PC-9 (cell line): ENCODE data around the gene RALBP1. TPM values are rescaled to one million over a fixed set of nuclear protein-coding genes. Genes with fewer than 3 reads are reported as not detected.

Source experiments
- BruUV-seq: library from RNA; stranded (reverse); fragments of 400-500 nt; replicated peaks from 2 replicates; lab custom pipeline; 2021; lab: Mats Ljungman, UMichigan
- CTCF ChIA-PET: fragments of 300-600 bp; sonication (Branson Sonifier 250); formaldehyde crosslinking; loops from one replicate; lab custom pipeline; 2022; ENCODE audit warnings: antibody characterized with exemption; lab: Charles Lee
- POLR2A ChIA-PET: fragments of 300-600 bp; sonication (Branson Sonifier 250); formaldehyde crosslinking; loops from one replicate; lab custom pipeline; 2022; ENCODE audit warnings: antibody characterized with exemption; ENCODE audit not compliant: unreplicated experiment; lab: Charles Lee
- DNase-seq, 2 experiments: peaks; one replicate each; pipeline versions ENCODE4 v3.0.0 to v3.0.0-alpha.2; 2015 to 2022; ENCODE audit warnings: mixed read lengths in 1 of 2
- H2AFZ ChIP-seq: fragments of 200-600 bp; sonication (generic); 2 replicates; pipeline ENCODE4 v1.8.1; 2017; ENCODE audit warnings: antibody characterized with exemption
- H3F3A ChIP-seq: fragments of 200-600 bp; sonication (generic); 2 replicates; pipeline ENCODE4 v1.8.1; 2017; ENCODE audit warnings: antibody characterized with exemption, mild to moderate bottlenecking, low read depth; ENCODE audit not compliant: insufficient read depth
- H3K27ac ChIP-seq: fragments of 200-600 bp; sonication (generic); 2 replicates; pipeline ENCODE4 v1.6.1; 2016; ENCODE audit warnings: mixed run types
- H3K27me3 ChIP-seq: fragments of 200-600 bp; sonication (generic); 2 replicates; pipeline ENCODE4 v1.6.1; 2016; ENCODE audit warnings: low read depth, mixed run types; ENCODE audit not compliant: insufficient read depth
- H3K36me3 ChIP-seq: fragments of 200-600 bp; sonication (generic); 2 replicates; pipeline ENCODE4 v1.6.1; 2016; ENCODE audit warnings: low read depth, mixed run types
- H3K4me1 ChIP-seq: fragments of 200-600 bp; sonication (generic); replicated peaks from 2 replicates; pipeline ENCODE4 v1.6.1; 2016; ENCODE audit warnings: mixed run types; ENCODE audit not compliant: insufficient read depth
- H3K4me2 ChIP-seq: fragments of 200-600 bp; sonication (generic); 2 replicates; pipeline ENCODE4 v1.6.1; 2017; ENCODE audit warnings: mixed run types
- H3K4me3 ChIP-seq: fragments of 200-600 bp; sonication (generic); 2 replicates; pipeline ENCODE4 v1.6.1; 2016; ENCODE audit warnings: mixed run types
- H3K79me2 ChIP-seq: fragments of 200-600 bp; sonication (generic); 2 replicates; pipeline ENCODE4 v1.6.1; 2017; ENCODE audit warnings: low read depth, mixed run types
- H3K9me2 ChIP-seq: fragments of 200-600 bp; sonication (generic); 2 replicates; pipeline ENCODE4 v1.8.1; 2017; ENCODE audit warnings: mild to moderate bottlenecking; ENCODE audit not compliant: insufficient read depth
- H3K9me3 ChIP-seq: fragments of 200-600 bp; sonication (generic); 2 replicates; pipeline ENCODE4 v1.8.1; 2016; ENCODE audit warnings: low read depth; ENCODE audit not compliant: insufficient read depth
- H4K20me1 ChIP-seq: fragments of 200-600 bp; sonication (generic); 2 replicates; pipeline ENCODE4 v1.8.1; 2017; ENCODE audit not compliant: insufficient read depth
- EZH2 ChIP-seq: fragments of 200-600 bp; sonication (generic); IDR thresholded peaks from 2 replicates; pipeline ENCODE4 v1.8.0; 2017; ENCODE audit warnings: antibody characterized with exemption, low read depth
- intact Hi-C: fragments of 100-400 bp; cut with micrococcal nuclease; formaldehyde crosslinking; loops from one replicate; pipeline ENCODE4 v1.10.0; 2022; ENCODE audit not compliant: unreplicated experiment
- total RNA-seq: library from RNA; stranded (reverse); gene quantifications from 2 replicates; pipeline ENCODE4 v1.2.3, GENCODE V29; 2021
- TF ChIP-seq, protein P1 (sequence below): fragments of 200-600 bp; sonication (generic); conservative IDR thresholded peaks from 2 replicates; pipeline ENCODE4 v1.6.1; 2017; ENCODE audit warnings: mixed run types, antibody characterized with exemption, mild to moderate bottlenecking, moderate library complexity

RALBP1 gene
- total RNA-seq, 1 experiment from 2014 or later = 95.0 TPM

DNA sequence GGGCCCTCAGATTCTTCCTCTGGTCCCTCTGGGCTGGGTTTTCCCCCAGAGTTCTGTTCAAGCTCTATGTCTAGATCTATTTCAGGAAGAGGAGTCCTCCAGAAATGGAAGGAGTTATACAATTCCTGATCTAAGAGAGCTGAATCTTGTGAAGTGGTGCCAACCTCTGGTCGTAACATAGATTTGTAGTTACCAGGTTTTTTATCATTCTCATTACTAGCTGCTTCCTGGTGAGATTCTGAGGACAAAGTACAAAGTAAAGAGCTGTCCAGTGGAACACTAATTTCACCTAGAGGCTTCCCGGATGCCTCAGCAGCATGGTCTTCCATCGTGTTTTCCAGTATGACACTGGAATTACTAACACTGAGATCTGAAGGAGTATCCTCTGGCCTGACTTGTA lies 94.9 kb downstream of the RALBP1 start:
- Histone ChIP-seq H3K4me2 (no peak overlapping the region), H3K9me3 (no peaks in the 10 kb centered on the region), H3K27me3 (no peaks in the 10 kb centered on the region), H3K79me2 (peaks cover 23% of the 10 kb centered on the region), H3K9me2 (no peaks in the 10 kb centered on the region), H3K4me3 (no peak overlapping the region), H3K36me3 (peaks cover 68% of the 10 kb centered on the region), H4K20me1 (peaks cover 13% of the 10 kb centered on the region; the same call in 1 of the 2 replicates), H3K4me1 (no peaks in the 10 kb centered on the region), H3F3A (peaks cover 41% of the 10 kb centered on the region; the same call in 1 of the 2 replicates), H2AFZ (no peak overlapping the region), H3K27ac (no peak overlapping the region)
- ChIA-PET POLR2A (no interaction called here), CTCF (no interaction called here)
- TF ChIP-seq, protein P1, sequence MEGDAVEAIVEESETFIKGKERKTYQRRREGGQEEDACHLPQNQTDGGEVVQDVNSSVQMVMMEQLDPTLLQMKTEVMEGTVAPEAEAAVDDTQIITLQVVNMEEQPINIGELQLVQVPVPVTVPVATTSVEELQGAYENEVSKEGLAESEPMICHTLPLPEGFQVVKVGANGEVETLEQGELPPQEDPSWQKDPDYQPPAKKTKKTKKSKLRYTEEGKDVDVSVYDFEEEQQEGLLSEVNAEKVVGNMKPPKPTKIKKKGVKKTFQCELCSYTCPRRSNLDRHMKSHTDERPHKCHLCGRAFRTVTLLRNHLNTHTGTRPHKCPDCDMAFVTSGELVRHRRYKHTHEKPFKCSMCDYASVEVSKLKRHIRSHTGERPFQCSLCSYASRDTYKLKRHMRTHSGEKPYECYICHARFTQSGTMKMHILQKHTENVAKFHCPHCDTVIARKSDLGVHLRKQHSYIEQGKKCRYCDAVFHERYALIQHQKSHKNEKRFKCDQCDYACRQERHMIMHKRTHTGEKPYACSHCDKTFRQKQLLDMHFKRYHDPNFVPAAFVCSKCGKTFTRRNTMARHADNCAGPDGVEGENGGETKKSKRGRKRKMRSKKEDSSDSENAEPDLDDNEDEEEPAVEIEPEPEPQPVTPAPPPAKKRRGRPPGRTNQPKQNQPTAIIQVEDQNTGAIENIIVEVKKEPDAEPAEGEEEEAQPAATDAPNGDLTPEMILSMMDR = no peak
- TF ChIP-seq EZH2 = no peak
- no peak for DNase-seq
- BruUV-seq = no TSS peak
- intact Hi-C loops = loop anchor here (10.0 kb wide), 1 partner anchor 955 kb away; the partner anchor contains the start of gene NAPG

GRCh38 chr18:9571546-9571945 lies 96.2 kb downstream of the RALBP1 start:
- Histone ChIP-seq H3K27me3 (no peaks in the 10 kb centered on the region), H4K20me1 (peaks cover 11% of the 10 kb centered on the region; the same call in 1 of the 2 replicates), H3K9me3 (no peaks in the 10 kb centered on the region), H2AFZ (no peak overlapping the region), H3K4me3 (no peak overlapping the region), H3K9me2 (no peaks in the 10 kb centered on the region), H3K79me2 (peaks cover 22% of the 10 kb centered on the region), H3K4me1 (peaks cover 6% of the 10 kb centered on the region), H3K27ac (no peak overlapping the region), H3K4me2 (no peak overlapping the region), H3K36me3 (peaks cover 68% of the 10 kb centered on the region), H3F3A (peaks cover 41% of the 10 kb centered on the region)
- DNase-seq = no peak
- no TSS peak for BruUV-seq
- ChIA-PET CTCF (no interaction called here), POLR2A (no interaction called here)
- intact Hi-C loops = loop anchor here (10.0 kb wide), 1 partner anchor 953 kb away; the partner anchor contains the start of gene NAPG
- TF ChIP-seq EZH2 = no peak
- TF ChIP-seq, protein P1 = no peak

DNA sequence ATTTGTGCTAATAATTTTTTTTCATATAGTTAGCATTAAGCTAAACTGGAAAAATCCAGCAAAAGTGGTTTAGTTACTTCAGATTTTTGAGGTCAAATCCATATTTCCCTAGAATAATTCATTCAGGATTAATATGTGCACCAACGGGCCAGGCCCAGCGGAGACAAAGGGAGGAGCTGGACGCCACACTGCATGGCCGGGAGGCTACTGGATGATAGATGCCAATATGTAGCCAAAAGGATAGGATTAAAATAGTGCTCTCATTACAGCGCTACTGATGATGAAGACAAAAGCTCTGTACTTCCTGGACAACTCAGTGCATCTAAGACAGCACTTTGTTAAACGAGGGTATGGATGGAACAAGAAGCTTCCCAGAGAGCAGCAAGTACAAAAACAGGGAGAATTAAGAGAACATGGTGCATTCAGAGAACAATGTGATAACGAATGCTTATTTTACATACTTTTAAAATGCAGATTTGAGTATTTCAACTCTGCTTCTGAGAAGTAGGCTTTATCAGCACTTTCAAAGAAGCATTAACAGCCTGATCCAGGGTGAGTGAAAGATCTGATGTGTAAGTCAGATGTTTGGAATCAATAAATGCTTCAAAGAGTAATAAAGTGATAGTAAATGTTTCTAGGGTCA lies 99.3 kb downstream of the RALBP1 start:
- H3K27me3 ChIP-seq = no peaks in the 10 kb centered on the region
- peaks cover 63% of the 10 kb centered on the region for H3K36me3 ChIP-seq
- H3K4me2 ChIP-seq = no peak overlapping the region
- ChIA-PET CTCF (interaction anchor here (0.7 to 1.7 kb wide), 9 partner anchors 34 to 501 kb away, joined by 3 to 27 read pairs (median 6); no protein-coding TSS in a partner anchor), POLR2A (interaction anchor here (0.6 to 0.7 kb wide), 3 partner anchors 98 to 110 kb away, joined by 3 read pairs; no protein-coding TSS in a partner anchor)
- H4K20me1 ChIP-seq = peaks cover 6% of the 10 kb centered on the region; the same call in 1 of the 2 replicates
- H2AFZ ChIP-seq = no peak overlapping the region
- peaks cover 6% of the 10 kb centered on the region for H3K4me1 ChIP-seq
- H3K9me3 ChIP-seq = no peaks in the 10 kb centered on the region
- DNase-seq = no peak
- no peaks in the 10 kb centered on the region for H3K9me2 ChIP-seq
- intact Hi-C loops = loop anchor here (1.0 to 10.0 kb wide), 7 partner anchors 38 to 950 kb away; partner anchors contain the start of genes NAPG and PPP4R1
- TF ChIP-seq, protein P1 = no peak
- TF ChIP-seq EZH2 = no peak
- peaks cover 21% of the 10 kb centered on the region for H3K79me2 ChIP-seq
- no peak overlapping the region for H3K27ac ChIP-seq
- no peak overlapping the region for H3K4me3 ChIP-seq
- peaks cover 47% of the 10 kb centered on the region for H3F3A ChIP-seq
- no TSS peak for BruUV-seq
